ENCODE data around the gene FGF21.

DNA sequence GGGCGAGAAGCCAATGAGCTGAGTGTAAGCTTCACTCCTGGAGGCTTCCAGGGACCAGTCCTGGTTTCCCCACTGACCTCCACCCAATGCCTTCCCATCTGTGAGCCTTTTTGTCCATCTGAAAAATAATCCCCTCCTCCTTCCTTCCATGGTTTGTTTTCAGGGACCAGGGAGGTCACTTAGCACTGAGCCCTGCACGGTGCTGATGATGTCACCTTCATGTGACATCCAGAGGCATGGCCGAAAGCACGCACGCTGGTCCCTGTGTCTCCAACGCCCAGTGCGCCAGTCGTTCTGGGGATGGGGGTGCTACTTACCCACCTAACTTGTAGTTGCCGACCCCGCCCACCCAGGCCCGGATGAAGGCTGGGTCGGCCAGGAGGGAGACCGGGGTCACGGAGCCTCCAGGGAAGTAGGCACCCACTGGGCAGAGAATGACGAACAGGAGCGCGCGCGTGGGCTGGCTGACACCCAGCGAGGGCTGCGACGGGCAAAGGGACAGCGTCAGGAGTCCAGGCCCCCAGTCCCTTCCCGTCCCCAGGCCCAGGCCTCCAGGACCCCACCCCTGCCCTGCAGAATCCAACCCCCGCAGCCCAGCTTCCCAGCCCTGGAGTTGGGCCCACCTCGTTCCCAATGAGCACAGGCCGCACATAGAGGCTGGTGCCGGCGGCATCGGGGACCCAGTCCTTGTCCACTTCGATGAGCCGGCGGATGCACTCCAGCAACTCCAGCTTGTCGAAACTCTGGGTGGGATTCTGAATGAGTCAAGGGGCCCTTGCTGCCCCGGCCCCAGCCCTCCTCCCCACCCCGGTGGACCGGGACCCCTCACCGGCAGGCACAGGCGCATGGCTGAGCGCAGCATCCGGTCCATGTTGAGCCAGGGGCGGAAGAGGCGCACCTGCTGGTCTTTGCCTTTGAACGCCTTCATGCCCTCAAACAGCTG is 44.3 kb downstream of the FGF21 start:
- TF ChIP-seq ELF1 (IDR thresholded peaks at IDR 0.05) (no peak), YY1 (IDR thresholded peaks at IDR 0.05; ENCODE audit: low read depth) (no peak), TAF1 (IDR thresholded peaks at IDR 0.05; ENCODE audit: borderline replicate concordance, low read depth, low read length) (no peak), SMC3 (IDR thresholded peaks at IDR 0.05; ENCODE audit: low read depth, low read length) (no peak), POLR2AphosphoS5 (IDR thresholded peaks at IDR 0.05; ENCODE audit: low read depth, low read length) (no peak), GATA2 (CRISPR knock-in tag; IDR thresholded peaks at IDR 0.05) (no peak)
- TF ChIP-seq, protein P1, sequence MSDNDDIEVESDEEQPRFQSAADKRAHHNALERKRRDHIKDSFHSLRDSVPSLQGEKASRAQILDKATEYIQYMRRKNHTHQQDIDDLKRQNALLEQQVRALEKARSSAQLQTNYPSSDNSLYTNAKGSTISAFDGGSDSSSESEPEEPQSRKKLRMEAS (IDR thresholded peaks at IDR 0.05; ENCODE audit: low read depth), result no peak
- TF ChIP-seq, protein P2, sequence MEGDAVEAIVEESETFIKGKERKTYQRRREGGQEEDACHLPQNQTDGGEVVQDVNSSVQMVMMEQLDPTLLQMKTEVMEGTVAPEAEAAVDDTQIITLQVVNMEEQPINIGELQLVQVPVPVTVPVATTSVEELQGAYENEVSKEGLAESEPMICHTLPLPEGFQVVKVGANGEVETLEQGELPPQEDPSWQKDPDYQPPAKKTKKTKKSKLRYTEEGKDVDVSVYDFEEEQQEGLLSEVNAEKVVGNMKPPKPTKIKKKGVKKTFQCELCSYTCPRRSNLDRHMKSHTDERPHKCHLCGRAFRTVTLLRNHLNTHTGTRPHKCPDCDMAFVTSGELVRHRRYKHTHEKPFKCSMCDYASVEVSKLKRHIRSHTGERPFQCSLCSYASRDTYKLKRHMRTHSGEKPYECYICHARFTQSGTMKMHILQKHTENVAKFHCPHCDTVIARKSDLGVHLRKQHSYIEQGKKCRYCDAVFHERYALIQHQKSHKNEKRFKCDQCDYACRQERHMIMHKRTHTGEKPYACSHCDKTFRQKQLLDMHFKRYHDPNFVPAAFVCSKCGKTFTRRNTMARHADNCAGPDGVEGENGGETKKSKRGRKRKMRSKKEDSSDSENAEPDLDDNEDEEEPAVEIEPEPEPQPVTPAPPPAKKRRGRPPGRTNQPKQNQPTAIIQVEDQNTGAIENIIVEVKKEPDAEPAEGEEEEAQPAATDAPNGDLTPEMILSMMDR (IDR thresholded peaks at IDR 0.05), result no peak

All from SK-N-SH (cell line).